ENCODE results near the gene GNAZ.

Gene GNAZ

DNA sequence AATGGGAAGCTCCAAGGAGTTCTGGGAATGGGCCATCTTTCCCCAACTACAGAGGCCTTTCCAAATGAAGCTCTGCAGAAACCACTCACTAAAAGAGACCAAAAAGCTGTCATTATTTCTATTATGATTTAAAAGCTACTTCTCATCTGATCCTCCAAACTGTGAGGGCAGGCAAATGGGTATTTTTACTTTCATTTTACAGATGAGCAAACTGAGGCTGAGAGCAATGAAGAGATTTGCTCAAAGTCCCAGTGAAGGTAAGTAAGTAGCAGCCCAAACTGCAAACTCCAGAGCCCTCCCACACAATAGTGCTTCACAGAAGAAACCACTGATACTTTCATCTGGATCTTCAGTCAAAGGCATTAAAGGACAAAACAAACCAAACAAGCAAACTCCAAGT is 70.1 kb downstream of the GNAZ start:
- in situ Hi-C loops (cut with MboI; ENCODE audit: low pct_unique_long_range_greater_than_20kb, low sequenced_read_pairs) = no loop called here
- no peak for DNase-seq

GRCh38 chr22:23142546-23143105 is 72.3 kb downstream of the GNAZ start:
- in situ Hi-C loops (cut with MboI; ENCODE audit: low pct_unique_long_range_greater_than_20kb, low sequenced_read_pairs) = no loop called here
- no peak for DNase-seq

DNA sequence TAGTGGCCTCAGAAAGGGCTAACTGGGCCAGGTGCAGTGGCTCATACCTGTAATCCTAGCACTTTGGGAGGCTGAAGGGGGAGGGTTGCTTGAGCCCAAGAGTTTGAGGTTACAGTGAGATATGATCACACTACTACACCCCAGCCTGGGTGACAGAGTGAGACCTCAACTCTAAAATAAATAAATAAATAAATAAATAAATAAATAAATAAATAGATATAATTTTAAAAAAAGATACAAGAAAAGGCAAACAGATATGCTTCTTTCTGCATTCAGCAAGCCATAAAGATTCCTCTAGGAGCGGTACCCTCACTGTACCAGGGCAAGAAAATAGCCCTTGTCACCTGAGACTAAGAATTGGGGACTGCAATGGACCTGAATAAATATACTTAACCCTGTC is 72.8 kb downstream of the GNAZ start:
- in situ Hi-C loops (cut with MboI; ENCODE audit: low pct_unique_long_range_greater_than_20kb, low sequenced_read_pairs) = no loop called here

DNA sequence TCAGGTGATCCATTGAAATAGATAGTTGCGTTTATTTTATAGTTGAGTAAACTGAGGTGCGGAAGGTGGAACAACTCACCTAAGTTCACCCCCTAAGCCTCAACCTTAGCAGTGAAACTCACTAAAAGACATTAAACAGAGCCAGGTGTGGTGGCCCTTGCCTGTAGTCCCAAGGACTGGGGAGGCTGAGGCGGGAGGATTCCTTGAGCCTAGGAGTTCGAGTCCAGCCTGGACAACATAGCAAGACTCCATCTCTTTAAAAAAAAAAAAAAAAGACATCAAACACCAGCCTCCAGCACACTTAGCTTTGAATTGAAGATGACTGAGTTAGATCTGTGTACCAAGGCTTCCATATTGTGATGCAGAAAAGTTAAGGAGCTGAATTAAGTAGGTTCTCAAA is 74.1 kb downstream of the GNAZ start:
- no peak for DNase-seq
- in situ Hi-C loops (cut with MboI; ENCODE audit: low pct_unique_long_range_greater_than_20kb, low sequenced_read_pairs) = no loop called here

More for the DNA sequence above, 72.8 kb downstream of the GNAZ start:
- DNase-seq = no peak

DNA sequence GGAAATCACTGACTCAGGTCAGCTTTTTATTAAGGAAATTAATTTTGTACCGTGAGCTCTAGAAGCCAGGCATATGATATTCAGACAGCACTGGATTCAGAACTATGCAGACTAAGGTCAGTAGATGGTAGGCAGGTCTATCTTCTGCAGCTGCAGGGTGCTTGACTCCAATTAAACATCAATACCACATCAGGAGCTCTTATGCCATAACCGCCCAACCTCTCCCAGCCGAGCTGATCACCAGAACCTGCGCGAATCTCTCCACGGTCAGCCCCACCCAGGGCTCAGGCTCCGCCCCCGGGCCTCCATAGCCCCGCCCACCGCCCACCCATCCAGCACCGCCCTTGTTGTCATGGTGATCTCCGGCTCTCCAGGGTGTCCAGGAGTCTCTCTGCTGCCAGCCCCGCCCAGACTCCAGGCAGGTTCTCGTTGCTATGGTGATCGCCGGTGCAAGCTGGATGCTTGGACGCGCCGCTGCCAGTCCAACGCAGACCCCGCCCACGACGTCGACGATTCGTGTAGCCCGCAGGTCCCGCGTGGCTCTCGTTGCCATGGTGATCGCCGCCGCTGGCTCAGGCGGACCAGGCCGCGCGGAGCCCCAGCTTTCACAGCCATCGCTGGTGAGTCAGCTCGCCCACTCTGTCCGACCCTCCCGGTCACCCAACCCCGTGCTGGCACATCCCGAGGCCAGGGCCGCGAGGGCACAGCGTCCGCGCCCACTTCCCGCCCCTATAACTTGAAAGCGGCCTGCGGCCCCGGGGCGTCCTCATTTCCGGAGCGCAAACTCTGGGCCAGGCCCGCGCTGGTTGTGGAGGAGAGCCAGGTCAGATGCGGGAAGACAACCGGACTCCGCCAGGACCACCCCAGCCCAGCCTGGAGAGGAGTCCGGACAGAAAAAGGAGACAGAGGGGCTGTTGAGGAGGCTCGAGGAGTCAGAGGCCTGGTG is 74.9 kb downstream of the GNAZ start, which contains the start of gene RAB36:
Gene RAB36, plus strand, starts transcription at position 546 of the 946 bp plus-strand sequence. CDS start 1,140 bp downstream, outside the sequence.
- in situ Hi-C loops (cut with MboI; ENCODE audit: low pct_unique_long_range_greater_than_20kb, low sequenced_read_pairs) = no loop called here
- DNase-seq = no peak

GRCh38 chr22:23145878-23146470 is 75.7 kb downstream of the GNAZ start:
- peak; percentile 33 for DNase-seq
- in situ Hi-C loops (cut with MboI; ENCODE audit: low pct_unique_long_range_greater_than_20kb, low sequenced_read_pairs) = no loop called here

- no peak for DNase-seq
- in situ Hi-C loops (cut with MboI; ENCODE audit: low pct_unique_long_range_greater_than_20kb, low sequenced_read_pairs) = no loop called here
These were observed 76.3 kb downstream of the GNAZ start for GRCh38 chr22:23146478-23147205.

- DNase-seq = no peak
- in situ Hi-C loops (cut with MboI; ENCODE audit: low pct_unique_long_range_greater_than_20kb, low sequenced_read_pairs) = no loop called here
These were observed 77.5 kb downstream of the GNAZ start for GRCh38 chr22:23147617-23148387.

DNA sequence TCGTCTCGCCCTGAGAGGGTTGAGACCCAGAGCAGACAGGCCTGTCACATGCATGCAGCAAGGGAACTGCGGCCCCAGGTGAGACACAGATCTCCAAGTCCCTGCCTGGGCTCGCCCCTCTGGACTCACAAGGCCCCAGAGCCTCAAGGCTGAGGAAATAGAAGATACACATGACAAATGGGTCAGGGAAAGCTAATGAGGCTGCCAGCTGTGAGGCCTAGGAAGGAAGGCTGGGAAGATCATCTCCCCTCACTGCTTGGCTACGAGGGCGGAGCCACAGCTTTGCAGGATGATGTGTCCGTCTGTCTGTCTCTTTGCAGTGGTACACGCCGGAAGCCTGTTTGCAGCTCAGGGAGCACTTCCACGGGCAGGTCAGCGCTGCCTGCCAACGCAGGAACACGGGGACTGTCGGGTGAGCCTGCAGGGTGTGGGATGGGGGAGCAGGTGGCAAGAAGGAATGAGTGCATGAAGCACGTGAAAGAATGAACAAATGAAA is 79.5 kb downstream of the GNAZ start:
- in situ Hi-C loops (cut with MboI; ENCODE audit: low pct_unique_long_range_greater_than_20kb, low sequenced_read_pairs) = no loop called here
- no peak for DNase-seq

DNA sequence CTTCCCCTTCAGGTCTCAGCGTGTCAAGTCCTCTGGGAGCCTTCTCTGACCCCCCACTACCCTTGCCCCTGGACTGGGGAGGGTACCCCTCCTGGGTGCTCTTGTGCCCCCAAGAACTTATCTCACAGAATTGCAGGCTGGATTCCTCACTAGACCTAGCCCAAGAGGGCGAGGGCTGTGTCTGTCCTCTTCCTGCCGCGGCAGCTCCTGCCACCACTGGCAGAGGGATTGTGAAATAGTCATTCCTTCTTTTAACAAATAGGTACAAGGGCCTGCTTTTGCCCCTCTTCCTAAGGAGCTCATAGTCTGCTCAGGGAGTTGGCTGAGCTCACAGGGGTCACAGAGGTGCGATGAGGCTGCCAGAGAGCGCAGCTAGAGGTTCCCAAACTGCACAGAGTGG is 80.4 kb downstream of the GNAZ start:
- in situ Hi-C loops (cut with MboI; ENCODE audit: low pct_unique_long_range_greater_than_20kb, low sequenced_read_pairs) = no loop called here
- DNase-seq = no peak

GRCh38 chr22:23151827-23152226 is 81.5 kb downstream of the GNAZ start:
- no peak for DNase-seq
- in situ Hi-C loops (cut with MboI; ENCODE audit: low pct_unique_long_range_greater_than_20kb, low sequenced_read_pairs) = no loop called here

DNA sequence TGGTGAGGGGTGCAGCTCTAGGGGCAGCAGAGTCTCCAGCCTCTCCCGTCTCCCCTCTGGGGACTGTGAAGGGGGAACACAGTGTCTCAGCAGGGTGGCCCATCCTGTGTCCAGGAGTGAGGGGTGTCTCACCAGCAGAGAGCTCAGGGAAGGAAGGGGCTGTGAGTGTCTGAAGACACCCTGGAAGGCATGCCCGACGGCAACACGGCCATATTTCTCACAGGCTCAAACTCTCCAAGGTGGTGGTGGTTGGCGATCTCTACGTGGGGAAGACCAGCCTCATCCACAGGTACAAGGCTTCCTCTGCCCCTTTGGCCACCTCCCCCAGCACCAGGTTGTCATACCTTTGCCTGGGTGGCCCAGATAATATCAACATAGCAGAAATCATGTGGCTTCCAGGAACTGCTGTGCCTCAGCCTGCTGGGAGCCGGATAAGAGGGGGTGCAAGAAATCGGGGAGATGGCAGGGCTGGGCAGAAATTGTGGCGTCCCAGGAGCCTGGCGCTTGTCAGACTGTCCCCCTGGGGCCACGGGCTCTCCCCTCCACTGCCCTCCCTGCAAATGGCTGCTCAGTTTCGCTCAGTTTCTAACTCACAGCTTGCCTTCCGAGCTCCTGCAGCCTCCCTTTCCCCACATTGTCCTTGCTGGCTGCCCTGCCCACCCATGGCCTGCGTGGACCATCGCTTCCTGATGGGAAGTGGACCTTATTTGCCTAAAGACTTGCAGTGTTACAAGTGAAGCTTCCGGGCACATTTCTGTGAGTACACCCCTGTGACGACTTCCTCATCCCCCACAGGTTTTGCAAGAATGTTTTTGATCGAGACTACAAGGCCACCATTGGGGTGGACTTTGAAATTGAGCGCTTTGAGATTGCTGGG is 82.2 kb downstream of the GNAZ start:
- no peak for DNase-seq
- in situ Hi-C loops (cut with MboI; ENCODE audit: low pct_unique_long_range_greater_than_20kb, low sequenced_read_pairs) = no loop called here

DNA sequence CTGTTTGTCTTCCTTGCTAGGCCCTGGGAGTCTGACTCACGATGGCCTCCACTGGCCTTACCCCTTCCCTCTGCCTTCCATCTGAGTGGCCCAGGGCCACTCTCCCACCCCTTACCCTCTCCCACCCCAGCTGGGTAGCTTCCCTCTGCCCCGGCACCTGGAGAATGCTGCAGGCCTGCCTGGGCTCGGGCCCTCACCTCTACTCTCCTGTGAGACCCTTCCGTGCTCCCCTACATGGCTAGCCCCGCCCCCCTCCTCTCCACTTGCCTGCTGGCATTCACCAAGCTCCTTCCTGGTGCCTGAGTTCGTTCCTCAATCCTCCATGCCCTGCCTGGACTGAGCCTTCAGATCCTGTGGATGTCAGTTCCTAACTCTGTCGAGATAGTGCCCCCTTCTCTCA is 83.7 kb downstream of the GNAZ start:
- in situ Hi-C loops (cut with MboI; ENCODE audit: low pct_unique_long_range_greater_than_20kb, low sequenced_read_pairs) = no loop called here
- no peak for DNase-seq

- DNase-seq = no peak
- in situ Hi-C loops (cut with MboI; ENCODE audit: low pct_unique_long_range_greater_than_20kb, low sequenced_read_pairs) = no loop called here
These were observed 84.1 kb downstream of the GNAZ start for GRCh38 chr22:23154461-23154860.

- in situ Hi-C loops (cut with MboI; ENCODE audit: low pct_unique_long_range_greater_than_20kb, low sequenced_read_pairs) = no loop called here
- no peak for DNase-seq
These were observed 84.8 kb downstream of the GNAZ start for GRCh38 chr22:23155143-23155542.

GRCh38 chr22:23155831-23156230 is 85.5 kb downstream of the GNAZ start:
- no peak for DNase-seq
- in situ Hi-C loops (cut with MboI; ENCODE audit: low pct_unique_long_range_greater_than_20kb, low sequenced_read_pairs) = no loop called here

- no peak for DNase-seq
- in situ Hi-C loops (cut with MboI; ENCODE audit: low pct_unique_long_range_greater_than_20kb, low sequenced_read_pairs) = no loop called here
These were observed 86.0 kb downstream of the GNAZ start for GRCh38 chr22:23156286-23156685.

Measured in KBM-7 (cell line).